ENCODE measurements around the gene HYAL3.
"Not testable (repeated sequence)": the region's sequence is repeated elsewhere in the genome, so short reads cannot be mapped to it uniquely, and the experiment has no call there.

The HYAL3 gene

DNA sequence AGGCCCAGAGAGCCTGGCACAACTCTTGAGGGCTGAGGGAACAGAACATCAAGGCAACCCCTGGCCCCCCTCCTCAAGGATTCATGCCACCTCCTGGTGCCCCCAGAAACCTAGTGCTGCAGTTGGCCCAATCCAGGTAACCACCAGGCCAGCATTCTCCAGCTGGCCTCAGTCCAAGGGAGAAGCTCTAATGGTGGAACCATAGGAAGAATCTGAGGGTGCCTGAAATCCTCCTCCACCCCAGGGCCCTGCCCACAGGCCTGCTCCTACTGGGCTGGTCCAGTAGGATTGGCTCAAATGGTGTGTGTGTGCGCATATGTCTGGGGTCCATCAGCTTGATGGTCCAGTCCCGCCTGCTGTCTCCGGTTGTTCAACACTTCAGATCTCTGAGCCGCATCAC lies 15.6 kb upstream of the HYAL3 start:
- DNase-seq (ENCODE audit: low read depth) = no peak
- no peak overlapping the region for H3K4me3 ChIP-seq (ENCODE audit: low read depth, low read length)
- TF ChIP-seq, protein P1, sequence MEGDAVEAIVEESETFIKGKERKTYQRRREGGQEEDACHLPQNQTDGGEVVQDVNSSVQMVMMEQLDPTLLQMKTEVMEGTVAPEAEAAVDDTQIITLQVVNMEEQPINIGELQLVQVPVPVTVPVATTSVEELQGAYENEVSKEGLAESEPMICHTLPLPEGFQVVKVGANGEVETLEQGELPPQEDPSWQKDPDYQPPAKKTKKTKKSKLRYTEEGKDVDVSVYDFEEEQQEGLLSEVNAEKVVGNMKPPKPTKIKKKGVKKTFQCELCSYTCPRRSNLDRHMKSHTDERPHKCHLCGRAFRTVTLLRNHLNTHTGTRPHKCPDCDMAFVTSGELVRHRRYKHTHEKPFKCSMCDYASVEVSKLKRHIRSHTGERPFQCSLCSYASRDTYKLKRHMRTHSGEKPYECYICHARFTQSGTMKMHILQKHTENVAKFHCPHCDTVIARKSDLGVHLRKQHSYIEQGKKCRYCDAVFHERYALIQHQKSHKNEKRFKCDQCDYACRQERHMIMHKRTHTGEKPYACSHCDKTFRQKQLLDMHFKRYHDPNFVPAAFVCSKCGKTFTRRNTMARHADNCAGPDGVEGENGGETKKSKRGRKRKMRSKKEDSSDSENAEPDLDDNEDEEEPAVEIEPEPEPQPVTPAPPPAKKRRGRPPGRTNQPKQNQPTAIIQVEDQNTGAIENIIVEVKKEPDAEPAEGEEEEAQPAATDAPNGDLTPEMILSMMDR (IDR thresholded peaks at IDR 0.05; ENCODE audit: control insufficient read depth, extremely low read depth, insufficient read depth) = no peak

DNA sequence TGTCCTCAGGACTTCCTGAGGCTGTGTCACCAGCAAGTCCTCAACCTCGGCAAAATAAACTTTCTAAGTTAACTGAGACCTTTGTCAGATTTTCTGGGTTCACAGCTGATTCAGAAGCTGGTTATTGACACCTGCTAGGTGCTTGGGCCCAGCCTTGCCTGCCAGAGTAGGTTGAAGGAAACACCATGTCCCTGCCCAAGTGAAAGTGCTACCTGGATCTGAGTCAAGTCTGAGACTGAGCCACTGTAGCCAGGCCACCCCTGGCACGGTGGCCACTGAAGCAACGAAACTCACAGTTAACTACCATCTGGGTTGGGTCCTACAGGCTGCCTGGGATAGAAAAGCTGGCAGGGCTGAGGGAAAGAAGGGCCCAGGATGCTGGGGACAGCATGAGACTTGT lies 15.1 kb upstream of the HYAL3 start:
- TF ChIP-seq, protein P1 (IDR thresholded peaks at IDR 0.05; ENCODE audit: control insufficient read depth, extremely low read depth, insufficient read depth) = no peak
- no peak overlapping the region for H3K4me3 ChIP-seq (ENCODE audit: low read depth, low read length)
- no peak for DNase-seq (ENCODE audit: low read depth)

DNA sequence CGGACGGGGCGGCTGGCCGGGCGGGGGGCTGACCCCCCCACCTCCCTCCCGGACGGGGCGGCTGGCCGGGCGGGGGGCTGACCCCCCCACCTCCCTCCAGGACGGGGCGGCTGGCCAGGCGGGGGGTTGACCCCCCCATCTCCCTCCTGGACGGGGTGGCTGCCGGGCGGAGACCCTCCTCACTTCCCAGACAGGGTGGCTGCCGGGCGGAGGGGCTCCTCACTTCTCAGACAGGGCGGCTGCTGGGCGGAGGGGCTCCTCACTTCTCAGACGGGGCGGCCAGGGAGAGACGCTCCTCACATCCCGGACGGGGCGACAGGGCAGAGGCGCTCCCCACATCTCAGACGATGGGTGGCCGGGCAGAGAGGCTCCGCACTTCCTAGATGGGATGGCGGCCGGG lies 12.8 kb upstream of the HYAL3 start:
- H3K4me3 ChIP-seq (ENCODE audit: low read depth, low read length); DNase-seq (ENCODE audit: low read depth): not testable (repeated sequence)

DNA sequence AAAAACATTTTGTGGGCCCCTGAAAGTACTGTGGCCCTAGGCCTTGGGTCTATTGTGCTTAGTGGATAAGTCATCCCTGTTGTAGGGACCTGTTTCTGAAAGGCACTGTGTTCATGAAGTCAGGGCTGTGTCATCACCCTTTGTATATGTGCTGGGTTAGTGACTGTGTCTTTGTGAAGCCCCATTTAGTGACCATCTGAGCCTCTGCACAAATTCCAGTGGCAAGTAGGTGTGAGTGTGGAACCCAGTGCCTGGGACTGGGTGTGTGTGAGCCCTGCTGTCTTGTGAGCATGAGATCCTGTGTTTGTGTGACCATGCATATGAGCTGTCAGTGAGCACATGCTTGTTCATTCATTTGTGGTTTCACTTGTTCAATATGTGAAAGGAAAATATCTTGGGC lies 5.4 kb upstream of the HYAL3 start:
- H3K4me3 ChIP-seq (ENCODE audit: low read depth, low read length) = no peak overlapping the region
- TF ChIP-seq, protein P1 (IDR thresholded peaks at IDR 0.05; ENCODE audit: control insufficient read depth, extremely low read depth, insufficient read depth) = no peak
- DNase-seq (ENCODE audit: low read depth) = no peak

DNA sequence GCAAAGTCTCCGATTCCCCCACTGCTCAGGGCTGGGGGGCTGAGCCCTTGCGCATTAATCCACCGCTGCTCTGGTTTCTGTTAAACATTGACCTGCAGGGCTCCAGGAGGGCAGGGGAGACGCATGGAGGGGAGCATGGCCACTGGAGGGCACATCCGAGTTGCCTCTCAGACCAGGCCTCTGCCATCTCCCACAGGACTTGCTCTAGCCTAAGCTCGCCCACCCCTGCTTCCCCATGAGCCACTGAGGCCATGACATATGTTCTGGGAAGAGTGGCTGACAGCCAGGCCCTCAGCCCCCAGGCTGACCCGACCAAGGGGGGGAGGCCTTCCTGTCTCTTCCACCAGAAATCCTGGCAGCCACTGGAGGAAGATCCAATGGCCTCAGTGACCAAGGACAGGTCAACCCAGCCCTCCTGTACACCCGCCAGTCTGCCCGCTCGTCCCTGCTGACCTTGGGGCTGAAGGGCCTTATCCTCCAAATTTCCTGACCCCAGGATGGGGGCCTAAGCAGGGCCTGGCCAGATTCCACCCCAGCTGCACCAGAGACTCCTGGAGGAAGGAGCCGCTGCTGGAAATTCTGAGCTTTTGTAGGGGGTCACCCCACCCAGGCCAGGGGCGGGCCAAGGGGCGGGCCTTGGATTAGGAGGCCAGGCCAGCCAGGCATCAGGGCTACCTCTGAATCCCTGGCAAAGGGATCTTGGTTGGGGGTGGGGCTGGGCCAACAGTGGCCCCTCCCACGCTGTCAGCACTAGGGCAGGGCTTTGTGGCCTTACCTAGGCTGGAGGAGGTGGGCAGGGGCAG lies 4.0 kb upstream of the HYAL3 start, which contains the start of gene HYAL1:
Gene HYAL1, minus strand, starts transcription at position 562 of the 803 bp plus-strand sequence. CDS start 618 bp downstream, outside the sequence.
- no peak within 1 kb of the TSS for H3K4me3 ChIP-seq (ENCODE audit: low read depth, low read length)
- DNase-seq (ENCODE audit: low read depth) = no peak
- TF ChIP-seq, protein P1 (IDR thresholded peaks at IDR 0.05; ENCODE audit: control insufficient read depth, extremely low read depth, insufficient read depth) = no peak

DNA sequence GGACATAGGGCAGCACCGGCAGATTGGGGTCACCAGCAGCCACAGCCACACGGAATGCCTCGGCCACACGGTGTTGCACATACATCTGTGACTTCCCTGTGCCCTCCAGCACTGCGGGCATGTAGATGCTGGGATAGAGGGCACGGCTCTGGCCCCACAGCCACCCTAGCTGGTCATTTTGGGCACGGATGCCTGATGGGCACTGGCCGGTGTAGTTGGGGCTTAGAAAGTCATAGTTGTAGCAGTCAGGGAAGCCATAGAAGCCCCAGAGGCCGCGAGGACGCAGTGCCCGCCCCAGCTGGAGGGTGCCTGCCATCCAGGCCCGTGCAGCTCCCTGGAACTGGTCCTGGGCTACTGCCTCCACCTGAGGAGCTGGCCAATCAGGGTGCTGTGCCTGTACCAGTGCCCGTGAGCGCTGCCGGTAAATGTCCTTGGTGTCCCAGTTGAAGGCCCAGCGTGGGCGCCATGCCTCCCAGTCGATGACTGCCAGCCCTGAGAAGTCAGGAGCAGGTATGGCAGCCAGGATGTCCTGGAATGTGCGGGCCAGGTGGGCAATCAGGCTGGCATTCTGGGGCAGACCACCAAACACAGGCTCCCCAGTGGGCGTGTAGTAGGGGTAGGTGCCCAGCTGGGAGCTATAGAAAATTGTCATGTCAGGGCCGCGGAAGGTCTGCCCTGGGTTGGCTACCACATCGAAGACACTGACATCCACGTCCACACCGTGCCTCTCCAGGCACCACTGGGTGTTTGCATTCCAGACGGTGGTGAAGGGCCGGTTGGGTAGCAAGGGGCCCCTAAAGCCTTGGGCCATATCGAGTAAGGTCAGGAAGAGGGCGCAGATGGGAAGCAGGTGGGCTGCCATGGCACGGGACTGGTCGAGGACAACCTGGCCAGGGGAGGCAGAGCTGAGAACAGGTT lies 3.1 kb upstream of the HYAL3 start:
- TF ChIP-seq, protein P1 (IDR thresholded peaks at IDR 0.05; ENCODE audit: control insufficient read depth, extremely low read depth, insufficient read depth) = no peak
- H3K4me3 ChIP-seq (ENCODE audit: low read depth, low read length) = no peak overlapping the region

DNA sequence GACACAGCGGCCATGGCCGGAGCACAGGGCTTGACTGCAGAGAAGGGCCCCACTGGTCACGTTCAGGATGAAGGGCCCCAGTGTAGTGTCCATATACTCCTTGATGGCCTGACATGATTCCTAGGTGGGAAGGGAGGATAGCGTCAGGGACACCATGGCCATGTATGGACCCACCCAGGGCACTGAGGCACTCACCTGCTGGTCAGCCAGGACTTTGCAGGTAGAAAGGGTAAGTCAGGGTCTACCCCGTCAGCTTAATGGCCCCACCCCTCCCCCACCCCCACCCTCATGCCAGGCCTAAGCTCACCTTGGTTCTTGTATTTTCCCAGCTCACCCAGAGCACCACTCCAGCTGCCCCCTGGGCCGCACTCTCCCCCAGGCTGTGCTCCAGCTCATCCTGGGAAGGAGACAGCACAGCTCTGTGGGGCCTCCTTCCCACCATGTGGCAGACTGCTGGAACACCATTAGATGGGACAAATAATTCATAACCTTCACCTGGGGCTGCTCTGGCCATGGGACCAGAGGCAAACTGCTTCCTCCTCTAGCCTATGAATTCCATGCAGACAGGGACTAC lies 1.6 kb upstream of the HYAL3 start:
- peak overlapping the region; percentile 55; the same call in 1 of the 2 replicates for H3K4me3 ChIP-seq (ENCODE audit: low read depth, low read length)
- TF ChIP-seq, protein P1 (IDR thresholded peaks at IDR 0.05; ENCODE audit: control insufficient read depth, extremely low read depth, insufficient read depth) = no peak
- DNase-seq (ENCODE audit: low read depth) = no peak

More for the DNA sequence above, 3.1 kb upstream of the HYAL3 start:
- DNase-seq (ENCODE audit: low read depth) = no peak

Data from LNCaP clone FGC (cell line).